CD4-positive, alpha-beta T cell treated with Interleukin-6 for 4 hours (primary cell): ENCODE results near the gene ALK.

Experiments used
- DNase-seq: peaks from one replicate; pipeline ENCODE4 v3.0.0-alpha.2; 2020; ENCODE audit warnings: mixed read lengths

The ALK gene

GRCh38 chr2:29706171-29706720 is 215.1 kb downstream of the ALK start:
- no peak for DNase-seq

DNA sequence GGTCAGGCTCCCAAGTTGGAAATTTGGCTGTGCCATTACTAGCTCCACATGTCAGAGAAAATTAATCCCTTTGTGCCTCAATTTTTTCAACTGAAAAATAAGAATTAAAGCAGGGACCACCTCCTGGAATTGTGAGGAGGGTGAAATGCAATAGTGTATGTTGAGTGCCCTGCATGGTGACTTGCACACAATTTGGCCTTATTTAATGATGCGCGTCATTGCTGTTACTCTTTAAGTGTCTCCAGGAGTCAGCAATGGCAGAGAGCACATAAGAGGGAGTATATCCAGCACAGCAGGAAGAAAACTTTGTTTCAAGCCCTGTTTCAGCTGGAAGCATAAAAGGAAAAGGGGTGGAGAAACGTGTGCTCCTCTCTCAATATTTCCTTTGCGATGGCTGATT is 215.8 kb downstream of the ALK start:
- DNase-seq: no peak

- no peak for DNase-seq
These were observed 218.1 kb downstream of the ALK start for GRCh38 chr2:29703336-29703735.

GRCh38 chr2:29702276-29702675 is 219.1 kb downstream of the ALK start:
- DNase-seq: no peak

DNA sequence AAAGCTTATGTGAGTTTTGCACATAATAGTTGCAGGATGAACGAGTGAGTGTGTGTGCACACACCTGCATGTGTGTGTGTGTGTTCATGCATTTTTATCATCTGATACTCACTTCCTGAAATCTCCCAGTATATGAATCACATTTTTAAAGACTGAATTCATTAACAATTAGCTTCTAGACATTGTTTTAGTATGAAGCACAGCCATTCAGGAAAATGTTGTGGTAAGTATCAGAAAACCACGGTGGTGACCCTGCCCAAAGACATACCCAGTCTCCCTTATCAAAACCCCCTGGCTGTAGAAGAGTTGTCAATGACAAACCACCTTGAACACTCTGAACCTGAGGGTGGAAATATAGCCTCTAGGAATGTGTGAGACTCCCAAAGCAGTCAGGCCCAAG is 220.8 kb downstream of the ALK start:
- no peak for DNase-seq

DNA sequence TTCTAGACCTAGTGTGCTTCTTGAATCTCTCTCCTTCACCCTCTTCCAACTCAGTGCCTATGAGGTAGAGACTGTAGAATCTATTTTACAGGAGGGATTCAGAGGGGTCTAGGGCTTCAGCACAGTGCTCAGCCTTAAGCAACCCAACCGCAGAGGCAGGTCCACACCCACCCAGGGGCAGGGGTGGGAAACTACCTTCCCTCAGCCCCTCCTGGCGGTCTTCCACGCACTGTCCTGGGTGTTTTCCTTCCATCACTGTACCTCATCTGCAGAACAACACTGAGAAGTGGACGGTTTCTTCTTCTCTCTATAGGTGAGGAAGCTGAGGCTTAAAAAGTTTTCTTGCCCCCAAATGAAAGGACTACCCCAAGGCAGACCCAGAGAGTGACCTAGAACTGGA is 222.3 kb downstream of the ALK start:
- no peak for DNase-seq

- DNase-seq: no peak
These were observed 223.2 kb downstream of the ALK start for GRCh38 chr2:29698216-29698615.

DNA sequence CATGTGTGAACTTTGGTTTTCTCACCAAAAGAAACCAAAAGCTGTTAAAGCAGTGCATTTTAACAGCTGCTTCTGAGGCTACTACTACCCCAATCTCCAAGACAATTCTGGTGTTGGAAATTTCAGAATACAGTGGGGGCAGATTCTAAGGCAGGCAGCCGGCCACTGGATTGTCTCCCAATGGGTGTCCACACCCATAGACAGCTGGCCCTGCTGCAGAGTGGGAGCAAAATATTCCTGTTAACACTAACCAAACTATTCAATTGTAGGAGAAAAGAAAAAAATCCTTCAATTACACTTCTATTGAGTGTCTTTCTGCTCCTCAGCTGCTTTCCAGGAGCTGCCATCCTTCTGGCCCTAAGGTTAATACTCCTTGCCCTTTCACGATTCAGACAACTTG is 223.7 kb downstream of the ALK start:
- no peak for DNase-seq

GRCh38 chr2:29697181-29697580 is 224.2 kb downstream of the ALK start:
- no peak for DNase-seq

DNA sequence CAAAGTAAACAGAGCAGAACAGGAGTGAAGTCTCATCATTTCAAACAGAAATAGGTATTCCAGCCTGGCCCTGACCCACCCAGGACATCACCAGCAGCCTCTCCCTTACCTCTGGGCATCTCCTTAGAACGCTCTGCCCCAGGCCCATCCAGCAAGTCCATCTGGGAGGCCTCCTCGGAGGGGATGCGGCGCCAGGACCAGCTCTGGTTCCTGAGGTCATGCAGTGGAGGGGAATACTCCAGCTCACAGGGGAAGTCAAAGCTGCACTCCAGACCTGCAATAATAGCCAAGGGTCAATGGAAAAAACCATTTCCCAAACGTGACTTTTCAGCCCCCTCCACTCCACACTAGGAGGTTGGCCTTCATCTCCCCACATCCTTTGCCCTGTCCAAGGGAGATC is 226.6 kb downstream of the ALK start:
- DNase-seq: no peak

- DNase-seq: no peak
These were observed 229.9 kb downstream of the ALK start for GRCh38 chr2:29691391-29691950.

GRCh38 chr2:29689666-29690065 is 231.7 kb downstream of the ALK start:
- no peak for DNase-seq

DNA sequence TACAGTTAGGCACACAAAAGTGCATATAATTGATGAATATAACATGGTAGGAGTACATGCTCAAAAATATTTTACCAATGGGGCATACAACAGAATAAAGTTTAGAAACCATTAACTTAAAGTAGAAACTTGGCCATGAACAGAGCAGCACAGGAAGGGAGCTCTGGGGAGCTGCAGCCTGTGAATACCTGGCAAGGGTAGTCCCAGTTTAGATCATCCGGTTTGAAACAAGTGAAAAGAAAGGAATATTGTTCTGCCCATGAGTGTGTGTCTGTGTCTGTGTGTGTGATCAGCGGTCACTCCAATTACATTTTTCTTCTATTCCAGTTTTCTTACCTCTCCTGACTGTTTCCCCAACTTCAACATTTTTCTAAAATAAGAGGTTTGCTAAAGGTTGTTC is 233.0 kb downstream of the ALK start:
- DNase-seq: no peak

GRCh38 chr2:29687121-29687520 is 234.3 kb downstream of the ALK start:
- no peak for DNase-seq

DNA sequence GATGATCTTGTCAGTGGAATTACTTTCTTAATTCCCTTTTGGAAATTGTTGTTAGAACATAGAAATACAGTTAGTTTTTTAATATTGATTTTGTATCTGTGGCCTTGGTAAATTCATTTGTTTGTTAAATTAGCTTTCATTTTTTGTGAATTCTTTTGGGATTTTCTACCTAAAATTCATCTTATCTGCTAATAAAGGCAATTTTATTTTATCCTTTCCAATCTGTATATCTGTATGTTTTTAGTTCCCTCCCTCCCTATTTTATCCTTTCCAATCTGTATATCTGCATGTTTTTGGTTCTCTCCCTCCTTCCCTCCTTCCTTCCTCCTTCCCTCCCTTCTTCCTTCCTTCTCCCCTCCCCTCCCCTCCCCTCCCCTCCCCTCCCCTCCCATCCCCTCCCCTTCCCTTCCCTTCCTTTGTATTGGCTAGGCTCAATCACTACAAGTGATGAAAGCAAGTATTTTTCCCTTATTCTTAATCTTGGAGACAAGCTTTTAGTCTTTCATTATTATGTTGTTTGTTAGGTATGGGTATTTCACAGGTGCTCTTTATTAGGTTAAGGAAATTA is 244.4 kb downstream of the ALK start:
- no peak for DNase-seq

- no peak for DNase-seq
These were observed 256.8 kb downstream of the ALK start for GRCh38 chr2:29664578-29664977.

DNA sequence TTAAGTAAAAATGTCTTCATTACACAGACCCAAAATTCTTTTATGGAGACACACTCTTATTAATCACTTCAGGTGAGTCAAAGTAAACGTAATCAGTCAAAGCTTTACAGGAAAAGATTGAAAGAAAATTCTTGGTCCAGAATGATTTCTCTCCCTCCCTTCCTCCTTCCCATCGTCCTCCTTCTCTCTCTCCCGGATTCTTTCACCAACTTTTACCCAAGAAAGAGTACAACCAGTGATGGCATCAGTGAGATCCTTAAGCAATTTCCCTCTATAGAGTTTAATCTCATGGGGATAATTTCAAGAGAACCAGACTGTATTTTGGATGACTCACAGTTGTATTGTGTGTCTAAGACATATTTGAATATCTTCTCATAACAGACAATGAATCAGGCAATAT is 258.1 kb downstream of the ALK start:
- DNase-seq: no peak

- no peak for DNase-seq
These were observed 258.5 kb downstream of the ALK start for GRCh38 chr2:29662861-29663260.

GRCh38 chr2:29660201-29660600 is 261.2 kb downstream of the ALK start:
- DNase-seq: no peak

DNA sequence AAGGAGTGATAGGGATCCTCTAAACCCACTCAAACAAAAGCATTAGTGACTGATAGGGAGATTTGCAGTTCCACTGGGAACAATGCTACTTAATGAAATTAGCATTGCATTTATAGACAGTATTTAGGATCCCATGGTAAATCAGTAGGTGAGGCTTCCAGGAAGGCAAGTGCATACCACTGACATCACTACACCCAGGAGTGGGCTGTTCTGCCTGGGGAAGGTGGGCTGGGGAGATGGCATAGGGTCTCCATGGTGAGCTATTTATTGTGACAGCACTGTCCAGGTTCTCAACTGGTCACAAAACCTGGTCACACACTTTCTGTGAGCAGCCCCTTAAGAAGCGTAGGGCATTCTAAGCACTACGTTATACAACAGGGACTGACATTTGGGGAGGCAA is 262.2 kb downstream of the ALK start:
- no peak for DNase-seq

DNA sequence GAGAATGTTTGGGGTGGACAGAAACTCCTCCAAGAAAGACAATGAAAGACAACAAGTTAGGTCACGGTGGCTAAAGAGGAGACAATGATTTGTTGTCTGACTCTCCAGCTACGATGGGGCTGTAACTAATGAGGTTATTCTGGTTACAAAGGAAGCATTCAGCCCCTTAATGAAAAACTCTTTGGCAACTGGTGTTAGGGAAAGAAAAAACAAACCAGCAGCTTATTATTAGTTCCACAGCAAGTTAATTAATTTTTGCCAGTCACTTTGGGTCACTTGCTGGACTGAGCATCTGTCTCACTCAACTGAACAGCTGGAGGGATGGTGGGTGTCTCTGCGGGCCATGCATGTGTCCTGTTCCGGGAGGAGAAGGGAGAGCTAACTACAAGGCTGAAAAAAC is 263.7 kb downstream of the ALK start:
- DNase-seq: no peak

DNA sequence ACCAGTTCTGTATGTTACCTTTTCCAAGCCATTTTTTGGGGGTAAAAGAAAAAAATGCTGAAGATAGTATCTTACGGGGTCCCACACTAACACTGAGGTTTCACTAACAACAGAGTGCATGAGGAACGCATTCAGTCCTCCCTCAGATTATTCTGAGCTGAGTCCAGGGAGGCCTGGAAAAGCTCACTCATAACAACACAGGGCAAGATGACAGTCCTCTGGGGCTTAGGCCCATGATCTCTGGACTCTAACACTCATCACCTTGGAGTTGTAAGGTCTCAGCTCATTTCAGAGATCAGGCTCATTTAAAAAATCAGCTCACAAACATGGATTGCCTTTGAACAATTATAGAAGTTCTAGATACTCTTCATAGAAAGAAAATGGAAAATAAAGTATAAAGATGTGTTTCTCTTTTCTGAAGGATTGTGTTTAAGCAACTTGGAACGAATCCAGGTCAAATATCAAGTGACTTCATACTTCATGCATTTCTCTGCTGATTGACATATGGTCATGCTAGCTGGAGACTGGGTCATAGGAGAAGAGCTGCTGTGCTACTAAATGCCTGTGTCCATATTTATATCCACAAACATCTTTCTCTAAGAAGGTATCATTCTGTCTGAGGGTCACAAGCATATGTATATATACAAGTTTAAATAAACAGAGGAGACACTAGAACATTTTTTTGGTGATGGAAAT is 265.8 kb downstream of the ALK start:
- DNase-seq: no peak

GRCh38 chr2:29650631-29651097 is 270.7 kb downstream of the ALK start:
- no peak for DNase-seq

- DNase-seq: no peak
These were observed 276.4 kb downstream of the ALK start for GRCh38 chr2:29644949-29645348.
